Keratinocyte (primary cell): ENCODE results near the gene EPHB1.

ENCODE experiments used
- CTCF ChIP-seq, 3 experiments: IDR thresholded peaks in 1 of 3; conservative IDR thresholded peaks in 1 of 3; optimal IDR thresholded peaks in 1 of 3; 2 replicates in 2 of 3; 3 replicates in 1 of 3; pipeline versions ENCODE3 to v1.5.1; 2011; ENCODE audit warnings: low read length in 3 of 3, mild to moderate bottlenecking in 3 of 3, moderate library complexity in 2 of 3, control low read depth in 1 of 3, inconsistent platforms in 1 of 3; ENCODE audit not compliant: insufficient read depth in 2 of 3; ENCODE audit errors: extremely low read depth in 1 of 3
- EZH2 ChIP-seq: IDR thresholded peaks from one replicate; pipeline ENCODE4 v1.6.1; 2012; ENCODE audit warnings: inconsistent platforms, mild to moderate bottlenecking, low read length, moderate library complexity

- TF ChIP-seq CTCF (optimal IDR thresholded peaks at IDR 0.05 in 1 of 3, IDR thresholded peaks at IDR 0.05 in 1 of 3, conservative IDR thresholded peaks at IDR 0.05 in 1 of 3; ENCODE audit: extremely low read depth in 1 of 3, insufficient read depth in 2 of 3, low read length in 3 of 3) (no peak), EZH2 (no peak)
These were observed 44.4 kb downstream of the EPHB1 start for GRCh38 chr3:134839422-134839821.
